HG03139 (cell line): ENCODE results near the gene UBTD1.
A peak's percentile ranks its signal among the peaks of the same experiment; 100 is the strongest.

Experiments
- ATAC-seq: cut with Tn5 transposase; IDR thresholded peaks from one replicate; pipeline ENCODE4 v1.9.1; 2021; ENCODE audit not compliant: unreplicated experiment

The UBTD1 gene

DNA sequence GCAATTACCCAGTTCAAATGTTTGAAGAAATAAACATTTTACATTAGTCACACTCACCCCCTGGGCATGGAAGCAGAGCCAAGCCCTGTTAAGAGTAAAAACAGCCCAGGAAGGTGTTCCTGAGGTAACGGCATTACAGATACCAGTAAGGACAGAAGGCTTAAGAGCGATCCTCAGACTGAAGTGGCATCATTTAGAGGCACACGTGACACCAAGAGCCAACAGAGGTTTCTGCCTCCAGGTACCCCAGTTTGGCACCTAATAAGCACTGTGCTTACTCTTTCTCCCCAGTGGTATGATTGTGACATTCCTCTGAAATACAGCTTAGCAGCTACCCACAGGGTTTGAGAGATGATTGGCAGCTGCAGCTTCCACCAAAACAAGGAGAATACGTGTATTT is 17.7 kb upstream of the UBTD1 start:
- no peak for ATAC-seq

DNA sequence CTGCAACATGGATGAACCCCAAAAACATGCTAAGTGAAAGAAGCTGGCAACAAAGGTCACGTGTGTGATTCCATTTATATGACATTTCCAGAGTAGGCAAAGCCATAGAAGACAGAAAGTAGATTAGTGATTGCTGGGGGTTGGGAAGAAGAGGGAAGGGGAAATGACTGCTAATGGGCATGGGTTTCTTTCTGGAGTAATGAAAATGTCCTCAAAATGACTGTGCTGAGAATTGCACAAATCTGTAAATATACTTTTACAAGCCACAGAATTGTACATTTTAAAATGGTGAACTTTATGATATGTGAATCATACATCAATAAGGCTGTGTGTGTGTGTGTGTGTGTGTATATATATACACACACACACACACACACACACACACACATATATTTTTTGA is 16.3 kb upstream of the UBTD1 start:
- ATAC-seq = no peak

DNA sequence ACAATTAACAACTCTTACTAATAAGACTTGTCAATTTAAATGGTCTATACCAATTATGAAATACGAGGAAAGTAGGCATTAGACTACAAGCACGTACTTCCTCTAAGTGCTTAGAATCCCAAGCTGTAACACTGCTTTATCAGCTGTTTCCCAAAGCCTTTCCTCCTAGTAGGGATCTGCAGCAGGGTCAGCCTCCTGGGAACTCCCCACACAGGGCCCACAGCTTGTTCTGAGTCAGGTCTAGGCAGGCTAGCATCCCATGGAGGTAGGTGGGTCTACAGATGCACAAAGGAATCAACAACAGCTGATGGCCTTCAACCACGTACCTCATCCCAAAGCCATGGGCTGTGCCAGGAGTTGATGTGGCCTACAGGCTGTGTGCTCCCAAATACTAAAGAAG is 15.2 kb upstream of the UBTD1 start:
- ATAC-seq = no peak

- ATAC-seq = no peak
Observed at GRCh38 chr10:97483921-97484320, 14.8 kb upstream of the UBTD1 start.

DNA sequence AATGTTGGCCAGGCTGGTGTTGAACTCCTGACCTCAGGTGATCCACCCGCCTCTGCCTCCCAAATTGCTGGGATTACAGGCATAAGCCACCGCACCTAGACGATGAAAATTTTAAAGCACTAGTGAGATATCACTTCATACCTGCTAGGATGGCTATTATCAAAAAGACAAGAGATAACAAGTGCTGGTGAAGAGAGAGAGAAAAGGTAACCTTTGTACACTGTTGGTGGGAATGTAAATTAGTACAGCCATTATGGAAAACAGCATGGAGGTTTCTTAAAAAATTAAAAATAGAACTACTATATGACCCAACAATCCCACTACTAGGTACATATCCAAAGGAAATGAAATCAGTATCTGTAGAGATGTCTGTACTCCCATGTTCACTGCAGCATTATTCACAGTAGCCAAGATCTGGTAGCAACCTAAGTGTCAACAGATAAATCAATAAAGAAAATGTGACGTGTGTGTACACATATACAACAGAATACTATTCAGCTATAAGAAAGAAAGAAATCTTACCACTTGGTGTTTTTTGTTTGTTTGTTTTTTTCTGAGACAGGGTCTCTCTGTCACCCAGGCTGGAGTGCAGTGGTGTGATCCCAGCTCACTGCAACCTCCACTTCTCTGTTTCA is 13.0 kb upstream of the UBTD1 start:
- no peak for ATAC-seq

DNA sequence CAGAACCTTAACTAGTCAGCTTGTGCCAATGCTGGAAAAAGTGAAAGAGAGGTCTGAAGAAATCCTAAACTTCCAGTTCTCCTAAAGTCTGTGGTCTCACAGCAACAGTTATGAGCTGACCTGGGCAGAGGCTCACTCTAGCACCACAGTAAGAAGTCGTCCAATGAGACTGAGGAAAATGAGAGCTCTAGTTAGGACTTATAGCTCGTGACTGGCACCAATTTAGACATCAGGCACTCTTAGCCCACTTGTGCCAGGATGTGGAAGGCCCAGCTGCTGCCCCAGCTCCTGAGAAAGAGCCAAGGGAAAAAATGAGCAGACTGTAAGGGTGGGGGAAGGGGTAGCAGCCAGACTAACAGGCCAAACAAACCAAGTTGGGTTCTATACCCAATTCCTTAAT is 8.1 kb upstream of the UBTD1 start:
- no peak for ATAC-seq

GRCh38 chr10:97494151-97494550 is 4.6 kb upstream of the UBTD1 start:
- no peak for ATAC-seq

GRCh38 chr10:97494863-97495506 is 3.7 kb upstream of the UBTD1 start:
- no peak for ATAC-seq

DNA sequence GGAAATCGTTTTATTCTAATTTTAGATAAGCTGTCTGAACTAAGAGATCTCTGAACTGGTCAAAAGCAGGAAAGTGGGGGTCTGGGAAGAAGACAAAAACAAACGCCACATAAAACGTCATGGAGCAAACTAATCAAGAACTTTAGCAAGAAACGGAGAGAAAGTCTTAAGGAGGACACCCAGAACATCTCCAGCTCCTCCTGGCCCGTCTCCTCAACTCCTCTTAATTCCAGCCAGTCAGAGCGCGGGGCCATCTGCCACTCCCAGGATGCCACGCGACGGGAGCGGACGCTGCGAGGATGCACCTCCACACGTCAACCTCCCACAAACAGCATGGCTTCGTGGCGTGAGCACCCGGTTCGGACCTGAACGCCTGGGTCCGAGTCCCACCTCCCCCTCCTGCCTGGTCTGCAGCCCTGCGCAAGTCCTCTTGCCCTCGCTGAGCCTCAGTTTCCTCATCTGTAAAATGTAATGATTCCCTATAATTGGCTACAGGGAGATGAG is 1.1 kb upstream of the UBTD1 start:
- peak; percentile 31 for ATAC-seq

DNA sequence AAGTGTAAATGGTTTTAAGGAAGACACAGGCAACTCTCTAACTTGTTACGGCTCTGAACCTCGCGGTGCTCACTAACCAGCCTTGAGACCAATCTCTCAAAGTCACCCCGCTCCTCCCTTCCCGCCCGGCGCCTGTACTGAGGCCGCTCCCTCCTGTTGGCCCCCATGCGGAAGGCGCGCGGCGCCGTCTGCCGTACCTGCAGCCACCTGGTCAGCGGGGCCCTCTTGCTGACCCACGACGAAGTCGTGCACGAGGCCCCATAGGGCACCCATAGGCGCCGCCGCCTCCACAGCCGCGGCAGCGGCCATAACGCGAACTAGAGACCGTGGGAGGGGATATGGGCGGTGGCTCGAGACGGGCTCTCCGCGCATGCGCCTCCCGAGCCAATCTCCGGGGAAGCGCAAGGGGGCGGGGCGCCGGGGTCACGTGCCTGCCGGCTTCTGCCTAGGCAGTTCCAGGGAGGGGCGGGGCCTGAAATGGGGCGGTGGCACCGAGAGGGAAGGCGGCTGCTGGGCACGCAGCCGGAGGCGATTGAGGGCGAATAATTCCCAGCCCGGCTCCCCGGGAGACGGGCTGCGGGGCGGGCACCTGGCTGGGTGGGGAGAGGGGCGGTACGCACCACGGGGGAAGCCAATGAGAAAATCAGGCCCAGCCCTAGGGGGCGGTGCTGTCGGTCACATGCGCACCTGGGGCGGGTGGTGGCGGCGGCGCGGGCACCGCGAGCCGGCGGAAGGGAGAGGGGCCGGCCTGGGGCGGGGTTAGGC is 466 bp upstream of the UBTD1 start, which contains the start of gene MMS19:
Gene MMS19, minus strand, starts transcription at position 347 of the 765 bp plus-strand sequence. Its CDS starts 38 bp downstream, at position 309.
- ATAC-seq = peak; percentile 90

GRCh38 chr10:97499561-97500296 is 1.0 kb downstream of the UBTD1 start:
- no peak for ATAC-seq

- ATAC-seq = no peak
Observed at GRCh38 chr10:97500297-97500575, 1.5 kb downstream of the UBTD1 start.

- ATAC-seq = no peak
Observed at GRCh38 chr10:97502916-97503315, 4.2 kb downstream of the UBTD1 start.

DNA sequence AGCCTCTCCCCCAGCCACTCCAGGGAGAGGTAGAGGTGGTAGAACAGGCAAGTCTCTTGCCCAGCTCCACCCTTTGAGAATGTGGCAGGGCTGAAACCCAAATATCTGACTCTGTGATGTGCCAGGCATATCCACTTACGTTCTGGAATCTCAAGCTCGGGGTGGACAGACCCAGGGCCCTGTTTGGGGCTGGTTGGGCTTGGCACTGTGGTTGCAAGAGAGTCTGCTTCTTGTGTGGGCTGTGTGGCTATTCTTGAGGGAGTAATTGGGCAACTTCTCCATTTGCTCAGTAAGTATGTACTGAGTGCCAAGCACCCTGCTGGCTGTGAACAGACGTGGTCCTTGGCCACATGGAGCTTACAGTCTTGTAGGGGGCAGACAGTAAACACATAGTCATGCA is 4.7 kb downstream of the UBTD1 start:
- no peak for ATAC-seq

DNA sequence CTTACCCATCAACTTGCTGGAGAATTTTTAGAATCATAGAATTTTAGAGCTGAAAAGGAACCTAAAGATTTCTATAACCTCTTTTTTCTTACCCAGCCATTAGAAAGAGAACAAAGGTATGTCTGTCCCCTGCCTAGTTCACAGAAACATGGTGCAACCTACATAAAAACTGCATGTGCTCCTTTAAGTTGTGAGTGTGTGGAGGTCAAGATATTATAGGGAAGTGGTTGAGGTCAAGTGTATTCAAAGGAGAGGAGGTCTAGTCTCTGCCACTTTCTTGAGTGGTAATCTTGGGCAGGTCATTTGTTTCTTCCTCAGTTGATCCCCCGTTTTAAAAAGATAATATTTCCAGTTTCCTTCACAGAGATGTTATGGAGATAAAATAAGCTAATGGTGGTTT is 6.4 kb downstream of the UBTD1 start:
- no peak for ATAC-seq

- ATAC-seq = no peak
Observed at GRCh38 chr10:97506199-97506991, 7.7 kb downstream of the UBTD1 start.

- no peak for ATAC-seq
Observed at GRCh38 chr10:97508342-97508741, 9.6 kb downstream of the UBTD1 start.

GRCh38 chr10:97509120-97509680 is 10.5 kb downstream of the UBTD1 start:
- ATAC-seq = no peak

- no peak for ATAC-seq
Observed at GRCh38 chr10:97510686-97511085, 12.0 kb downstream of the UBTD1 start.

DNA sequence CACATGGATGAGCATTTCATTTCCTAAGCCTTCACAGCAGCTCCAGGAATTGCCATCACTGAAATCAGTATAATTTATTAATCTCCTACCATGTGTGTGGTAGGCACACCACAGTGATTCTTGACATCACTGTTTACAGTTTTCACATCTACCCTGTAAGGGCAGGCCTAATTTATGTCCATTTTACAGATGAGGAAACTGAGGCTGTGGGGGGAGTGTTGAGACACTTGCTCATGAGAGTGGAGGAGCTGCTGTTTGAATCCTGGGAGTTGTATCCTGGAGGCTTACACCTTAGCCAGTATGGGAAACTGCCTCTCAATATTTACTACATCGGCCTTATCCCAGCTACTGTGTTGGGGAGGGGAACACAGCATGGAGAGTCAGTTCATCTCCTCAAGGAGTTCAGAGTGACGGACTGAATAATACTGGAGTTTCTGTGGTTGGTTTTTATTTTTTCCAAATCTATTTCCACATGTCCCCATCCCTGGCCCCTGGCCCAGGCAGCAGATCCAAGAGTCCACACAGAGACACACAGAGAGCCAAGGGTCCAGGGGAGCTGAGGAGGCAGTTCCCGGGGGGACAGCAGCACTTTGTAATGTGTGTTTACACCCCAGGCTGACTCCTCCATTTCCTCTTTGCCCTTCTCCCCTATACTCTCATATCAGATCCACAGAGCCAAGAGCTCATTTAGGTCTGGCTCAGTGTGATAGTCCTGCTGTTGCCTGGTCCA is 13.2 kb downstream of the UBTD1 start:
- ATAC-seq = no peak
